Measurements from ENCODE around the gene KRTAP24-1. TPM values are rescaled to one million over a fixed set of nuclear protein-coding genes. Genes with fewer than 3 reads are reported as not detected.

The KRTAP24-1 gene
- polyA plus RNA-seq, 1 of the 3 experiments (the other 2 are of a cell fraction), result not detected

DNA sequence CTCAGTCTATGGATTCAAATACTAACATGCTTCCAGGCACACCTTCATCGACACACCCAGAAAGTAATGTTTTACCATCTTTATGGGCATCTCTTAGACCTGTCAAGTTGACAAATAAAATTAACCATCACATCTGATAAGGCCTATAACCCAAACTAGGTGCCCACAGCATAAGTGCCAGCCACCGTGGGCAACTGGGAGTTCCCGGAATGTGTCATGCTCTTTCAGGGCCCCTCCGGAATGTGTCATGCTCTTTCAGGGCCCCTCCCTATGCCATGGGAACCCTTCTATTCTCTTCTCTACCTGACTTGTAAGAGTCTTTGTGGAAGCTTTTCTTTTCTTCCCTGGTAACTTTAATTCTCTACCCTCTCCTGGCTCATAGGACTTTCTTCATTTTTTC, 26.6 kb downstream of the KRTAP24-1 start (continued):
- TF ChIP-seq NRF1 (IDR thresholded peaks at IDR 0.05; ENCODE audit: low read depth, low read length) (no peak), EP300 (IDR thresholded peaks at IDR 0.05; ENCODE audit: borderline replicate concordance in 1 of 2, low read depth in 1 of 2, low read length in 1 of 2) (no peak), ELF1 (IDR thresholded peaks at IDR 0.05) (no peak), MEF2A (IDR thresholded peaks at IDR 0.05; ENCODE audit: borderline replicate concordance, low read depth) (no peak), POLR2AphosphoS5 (IDR thresholded peaks at IDR 0.05; ENCODE audit: low read depth, low read length) (no peak), TEAD4 (IDR thresholded peaks at IDR 0.05; ENCODE audit: borderline replicate concordance, insufficient read depth) (no peak), FOSL2 (IDR thresholded peaks at IDR 0.05; ENCODE audit: borderline replicate concordance, low read depth) (no peak), CHD2 (IDR thresholded peaks at IDR 0.05; ENCODE audit: low read length, partially characterized antibody) (no peak), FOXJ3 (CRISPR knock-in tag; IDR thresholded peaks at IDR 0.05) (no peak)
- TF ChIP-seq, protein P1, sequence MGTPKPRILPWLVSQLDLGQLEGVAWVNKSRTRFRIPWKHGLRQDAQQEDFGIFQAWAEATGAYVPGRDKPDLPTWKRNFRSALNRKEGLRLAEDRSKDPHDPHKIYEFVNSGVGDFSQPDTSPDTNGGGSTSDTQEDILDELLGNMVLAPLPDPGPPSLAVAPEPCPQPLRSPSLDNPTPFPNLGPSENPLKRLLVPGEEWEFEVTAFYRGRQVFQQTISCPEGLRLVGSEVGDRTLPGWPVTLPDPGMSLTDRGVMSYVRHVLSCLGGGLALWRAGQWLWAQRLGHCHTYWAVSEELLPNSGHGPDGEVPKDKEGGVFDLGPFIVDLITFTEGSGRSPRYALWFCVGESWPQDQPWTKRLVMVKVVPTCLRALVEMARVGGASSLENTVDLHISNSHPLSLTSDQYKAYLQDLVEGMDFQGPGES (IDR thresholded peaks at IDR 0.05; ENCODE audit: low read depth, low read length), result no peak
- TF ChIP-seq, protein P2, sequence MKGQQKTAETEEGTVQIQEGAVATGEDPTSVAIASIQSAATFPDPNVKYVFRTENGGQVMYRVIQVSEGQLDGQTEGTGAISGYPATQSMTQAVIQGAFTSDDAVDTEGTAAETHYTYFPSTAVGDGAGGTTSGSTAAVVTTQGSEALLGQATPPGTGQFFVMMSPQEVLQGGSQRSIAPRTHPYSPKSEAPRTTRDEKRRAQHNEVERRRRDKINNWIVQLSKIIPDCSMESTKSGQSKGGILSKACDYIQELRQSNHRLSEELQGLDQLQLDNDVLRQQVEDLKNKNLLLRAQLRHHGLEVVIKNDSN (IDR thresholded peaks at IDR 0.05; ENCODE audit: borderline replicate concordance, low read depth), result no peak
- TF ChIP-seq, protein P3, sequence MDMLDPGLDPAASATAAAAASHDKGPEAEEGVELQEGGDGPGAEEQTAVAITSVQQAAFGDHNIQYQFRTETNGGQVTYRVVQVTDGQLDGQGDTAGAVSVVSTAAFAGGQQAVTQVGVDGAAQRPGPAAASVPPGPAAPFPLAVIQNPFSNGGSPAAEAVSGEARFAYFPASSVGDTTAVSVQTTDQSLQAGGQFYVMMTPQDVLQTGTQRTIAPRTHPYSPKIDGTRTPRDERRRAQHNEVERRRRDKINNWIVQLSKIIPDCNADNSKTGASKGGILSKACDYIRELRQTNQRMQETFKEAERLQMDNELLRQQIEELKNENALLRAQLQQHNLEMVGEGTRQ (IDR thresholded peaks at IDR 0.05; ENCODE audit: borderline replicate concordance, low read depth, low read length), result no peak

DNA sequence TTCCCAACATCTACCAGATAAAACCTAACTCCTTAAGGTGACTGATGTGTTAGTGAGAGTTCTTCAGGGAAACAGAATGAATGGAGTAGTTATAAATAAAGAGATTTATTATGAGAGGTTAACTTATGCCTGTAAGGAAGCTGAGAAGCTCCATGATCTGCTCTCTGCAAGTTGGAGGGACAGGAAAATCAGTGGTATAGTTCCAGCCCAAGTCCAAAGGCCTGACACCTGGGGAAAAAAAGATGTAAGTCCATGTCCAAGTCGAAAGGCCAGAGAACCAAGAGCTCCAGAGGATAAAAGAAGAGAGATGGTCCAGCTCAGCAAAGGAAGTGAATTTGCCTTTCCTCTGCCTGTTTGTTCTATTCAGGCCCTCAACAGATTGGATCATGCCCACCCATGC, 27.1 kb downstream of the KRTAP24-1 start:
- Histone ChIP-seq H3K27me3 (ENCODE audit: insufficient read depth) (no peaks in the 10 kb centered on the region), H3K9me2 (no peaks in the 10 kb centered on the region)
- CTCF ChIA-PET, result no interaction called here

More for the DNA sequence above, 27.1 kb downstream of the KRTAP24-1 start:
- Histone ChIP-seq H3K9ac (no peak overlapping the region), H3K4me3 (ENCODE audit: low read depth in 2 of 2, low read length in 1 of 2) (no peak overlapping the region), H3K4me1 (ENCODE audit: control insufficient read depth in 1 of 2, insufficient read depth in 2 of 2, low read depth in 1 of 2, low read length in 1 of 2) (no peaks in the 10 kb centered on the region), H3K4me2 (no peak overlapping the region), H3K79me2 (ENCODE audit: insufficient read depth) (no peaks in the 10 kb centered on the region), H3F3A (replicated peaks; ENCODE audit: insufficient read depth) (no peaks in the 10 kb centered on the region), H2AFZ (ENCODE audit: low read depth) (no peak overlapping the region), H3K36me3 (replicated peaks in 1 of 2; ENCODE audit: control insufficient read depth in 1 of 2, insufficient read depth in 2 of 2, low read length in 1 of 2) (no peaks in the 10 kb centered on the region), H3K9me3 (no peaks in the 10 kb centered on the region), H3K27ac (ENCODE audit: low read depth in 2 of 2, low read length in 1 of 2) (no peak overlapping the region), H4K20me1 (ENCODE audit: insufficient read depth) (no peaks in the 10 kb centered on the region)
- POLR2A ChIA-PET, result no interaction called here
- WGBS (ENCODE audit: low lambda C conversion rate), result 7% methylated on average over 1 of the region's 1 CpG
- TF ChIP-seq TCF12 (IDR thresholded peaks at IDR 0.05) (no peak), MEF2A (IDR thresholded peaks at IDR 0.05; ENCODE audit: borderline replicate concordance, low read depth) (no peak), SIN3A (IDR thresholded peaks at IDR 0.05; ENCODE audit: borderline replicate concordance, low read depth, low read length) (no peak), NRF1 (IDR thresholded peaks at IDR 0.05; ENCODE audit: low read depth, low read length) (no peak), SMC3 (IDR thresholded peaks at IDR 0.05; ENCODE audit: low read depth, low read length) (no peak), ELF1 (IDR thresholded peaks at IDR 0.05) (no peak), GABPA (IDR thresholded peaks at IDR 0.05; ENCODE audit: low read depth) (no peak), RXRA (IDR thresholded peaks at IDR 0.05; ENCODE audit: borderline replicate concordance, low read depth) (no peak), POLR2AphosphoS5 (IDR thresholded peaks at IDR 0.05; ENCODE audit: low read depth, low read length) (no peak), FOSL2 (IDR thresholded peaks at IDR 0.05; ENCODE audit: borderline replicate concordance, low read depth) (no peak), GATA2 (CRISPR knock-in tag; IDR thresholded peaks at IDR 0.05) (no peak), RFX5 (IDR thresholded peaks at IDR 0.05; ENCODE audit: low read length) (no peak), EP300 (IDR thresholded peaks at IDR 0.05; ENCODE audit: borderline replicate concordance in 1 of 2, low read depth in 1 of 2, low read length in 1 of 2) (no peak), NFIC (IDR thresholded peaks at IDR 0.05; ENCODE audit: borderline replicate concordance) (no peak), RAD21 (IDR thresholded peaks at IDR 0.05; ENCODE audit: low read length) (no peak)
- TF ChIP-seq, protein P2 (IDR thresholded peaks at IDR 0.05; ENCODE audit: borderline replicate concordance, low read depth), result no peak
- TF ChIP-seq, protein P3 (IDR thresholded peaks at IDR 0.05; ENCODE audit: borderline replicate concordance, low read depth, low read length), result no peak
- TF ChIP-seq, protein P4, sequence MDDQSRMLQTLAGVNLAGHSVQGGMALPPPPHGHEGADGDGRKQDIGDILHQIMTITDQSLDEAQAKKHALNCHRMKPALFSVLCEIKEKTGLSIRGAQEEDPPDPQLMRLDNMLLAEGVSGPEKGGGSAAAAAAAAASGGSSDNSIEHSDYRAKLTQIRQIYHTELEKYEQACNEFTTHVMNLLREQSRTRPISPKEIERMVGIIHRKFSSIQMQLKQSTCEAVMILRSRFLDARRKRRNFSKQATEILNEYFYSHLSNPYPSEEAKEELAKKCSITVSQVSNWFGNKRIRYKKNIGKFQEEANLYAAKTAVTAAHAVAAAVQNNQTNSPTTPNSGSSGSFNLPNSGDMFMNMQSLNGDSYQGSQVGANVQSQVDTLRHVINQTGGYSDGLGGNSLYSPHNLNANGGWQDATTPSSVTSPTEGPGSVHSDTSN (IDR thresholded peaks at IDR 0.05), result no peak
- TF ChIP-seq, protein P5, sequence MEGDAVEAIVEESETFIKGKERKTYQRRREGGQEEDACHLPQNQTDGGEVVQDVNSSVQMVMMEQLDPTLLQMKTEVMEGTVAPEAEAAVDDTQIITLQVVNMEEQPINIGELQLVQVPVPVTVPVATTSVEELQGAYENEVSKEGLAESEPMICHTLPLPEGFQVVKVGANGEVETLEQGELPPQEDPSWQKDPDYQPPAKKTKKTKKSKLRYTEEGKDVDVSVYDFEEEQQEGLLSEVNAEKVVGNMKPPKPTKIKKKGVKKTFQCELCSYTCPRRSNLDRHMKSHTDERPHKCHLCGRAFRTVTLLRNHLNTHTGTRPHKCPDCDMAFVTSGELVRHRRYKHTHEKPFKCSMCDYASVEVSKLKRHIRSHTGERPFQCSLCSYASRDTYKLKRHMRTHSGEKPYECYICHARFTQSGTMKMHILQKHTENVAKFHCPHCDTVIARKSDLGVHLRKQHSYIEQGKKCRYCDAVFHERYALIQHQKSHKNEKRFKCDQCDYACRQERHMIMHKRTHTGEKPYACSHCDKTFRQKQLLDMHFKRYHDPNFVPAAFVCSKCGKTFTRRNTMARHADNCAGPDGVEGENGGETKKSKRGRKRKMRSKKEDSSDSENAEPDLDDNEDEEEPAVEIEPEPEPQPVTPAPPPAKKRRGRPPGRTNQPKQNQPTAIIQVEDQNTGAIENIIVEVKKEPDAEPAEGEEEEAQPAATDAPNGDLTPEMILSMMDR (IDR thresholded peaks at IDR 0.05), result no peak
- no peak for DNase-seq
